ENCODE results near the gene SVOP. TPM values are rescaled to one million over a fixed set of nuclear protein-coding genes. Genes with fewer than 3 reads are reported as not detected.

The SVOP gene
- total and polyA plus RNA-seq, 2 of the 4 experiments (the other 2 are of a cell fraction), result not detected

- CTCF ChIA-PET, result no interaction called here
- dilution Hi-C loops (cut with HindIII; ENCODE audit: low sequenced_read_pairs, unreplicated experiment) (no loop called here), in situ Hi-C loops (cut with MboI; ENCODE audit: low sequenced_read_pairs) (no loop called here), intact Hi-C loops (cut with micrococcal nuclease) (no loop called here)
- Histone ChIP-seq H2AFZ (replicated peaks; ENCODE audit: low read length, poor library complexity) (no peak overlapping the region), H2AK9ac (replicated peaks; ENCODE audit: low read depth, low read length, poor library complexity) (no peak overlapping the region), H3K79me1 (ENCODE audit: low read depth in 1 of 2, low read length in 2 of 2) (no peaks in the 10 kb centered on the region), H4K20me1 (ENCODE audit: insufficient read depth, low read length) (no peaks in the 10 kb centered on the region), H2BK5ac (ENCODE audit: low read depth, low read length, poor library complexity, severe bottlenecking) (no peak overlapping the region), H2BK120ac (ENCODE audit: low read depth, low read length) (no peak overlapping the region), H3K4me2 (ENCODE audit: low read depth, low read length) (no peak overlapping the region), H3K9me1 (ENCODE audit: insufficient read depth, low read length) (peaks cover 2% of the 10 kb centered on the region; the same call in 1 of the 2 replicates), H4K91ac (ENCODE audit: insufficient read depth, low read depth, low read length) (no peak overlapping the region), H3K4me1 (ENCODE audit: control insufficient read depth, insufficient read depth, low read length) (no peaks in the 10 kb centered on the region), H2AK5ac (ENCODE audit: low read depth, low read length) (no peak overlapping the region), H3K18ac (ENCODE audit: low read depth, low read length) (no peak overlapping the region), H3K56ac (ENCODE audit: extremely low read depth, insufficient read depth, low read length) (no peak overlapping the region), H4K8ac (ENCODE audit: low read depth in 2 of 2, low read length in 2 of 2) (no peak overlapping the region), H3K27me3 (ENCODE audit: control insufficient read depth, insufficient read depth, low read length) (no peaks in the 10 kb centered on the region), H3K23ac (ENCODE audit: low read depth, low read length) (no peak overlapping the region), H3K27ac (ENCODE audit: insufficient read depth, low read length) (no peak overlapping the region), H2BK15ac (ENCODE audit: low read depth, low read length) (no peak overlapping the region), H3K9ac (ENCODE audit: low read depth, low read length) (no peak overlapping the region), H3K9me3 (ENCODE audit: control insufficient read depth, insufficient read depth, low read length) (peaks cover 6% of the 10 kb centered on the region), H2BK20ac (ENCODE audit: low read depth, low read length) (no peak overlapping the region), H3K36me3 (ENCODE audit: control insufficient read depth, insufficient read depth, low read length) (no peaks in the 10 kb centered on the region), H4K5ac (ENCODE audit: low read depth, low read length) (no peak overlapping the region), H3K14ac (replicated peaks; ENCODE audit: low read depth, low read length) (no peak overlapping the region), H3K4me3 (ENCODE audit: insufficient read depth, low read depth, low read length) (no peak overlapping the region), H3K4ac (ENCODE audit: low read depth, low read length) (no peak overlapping the region)
- TF ChIP-seq NFE2L2 (IDR thresholded peaks at IDR 0.05; ENCODE audit: low read depth, low read length) (no peak), FOS (IDR thresholded peaks at IDR 0.05; ENCODE audit: low read depth, low read length) (no peak), ELK1 (IDR thresholded peaks at IDR 0.05; ENCODE audit: borderline replicate concordance, low read depth, low read length) (no peak), CHD1 (IDR thresholded peaks at IDR 0.05; ENCODE audit: low read depth, low read length) (no peak)
- ATAC-seq (ENCODE audit: low read depth), result no peak
- BruUV-seq (replicated peaks), result no TSS peak
- no CpG with 5 or more reads among the region's 4 CpGs for WGBS, 2 experiments (ENCODE audit: extremely low coverage in 2 of 2, insufficient read length in 1 of 2)
- DNase-seq, result no peak
- POLR2A ChIA-PET (ENCODE audit: unreplicated experiment), result no interaction called here
These were observed 155.7 kb downstream of the SVOP start for GRCh38 chr12:108865169-108865568.
